Hepatocyte (in vitro differentiated cells): ENCODE data around the gene CENPU. TPM values are rescaled to one million over a fixed set of nuclear protein-coding genes. Genes with fewer than 3 reads are reported as not detected.

Experiments
- DNase-seq: peaks from one replicate; pipeline ENCODE4 v3.0.0-alpha.2; 2016; ENCODE audit warnings: low spot score
- H2AFZ ChIP-seq: fragments of 200-600 bp; sonication (generic); 2 replicates; pipeline ENCODE4 v1.6.0; 2016; ENCODE audit warnings: antibody characterized with exemption, mild to moderate bottlenecking
- H3K27ac ChIP-seq: fragments of 200-600 bp; sonication (generic); 2 replicates; pipeline ENCODE4 v1.5.1; 2016; ENCODE audit warnings: mild to moderate bottlenecking
- H3K27me3 ChIP-seq: fragments of 200-600 bp; sonication (generic); 2 replicates; pipeline ENCODE4 v1.6.1; 2016
- H3K36me3 ChIP-seq: fragments of 200-600 bp; sonication (generic); replicated peaks from 2 replicates; pipeline ENCODE4 v1.5.1; 2016; ENCODE audit warnings: low read depth; ENCODE audit not compliant: insufficient read depth
- H3K4me1 ChIP-seq: fragments of 200-600 bp; sonication (generic); 2 replicates; pipeline ENCODE4 v1.5.1; 2016; ENCODE audit warnings: mild to moderate bottlenecking, moderate library complexity; ENCODE audit not compliant: insufficient read depth
- H3K4me2 ChIP-seq: fragments of 200-600 bp; sonication (generic); 2 replicates; pipeline ENCODE4 v1.6.0; 2016
- H3K4me3 ChIP-seq: fragments of 200-600 bp; sonication (generic); 2 replicates; pipeline ENCODE4 v1.5.1; 2016; ENCODE audit warnings: mild to moderate bottlenecking
- H3K79me2 ChIP-seq: fragments of 200-600 bp; sonication (generic); 2 replicates; pipeline ENCODE4 v1.6.0; 2017; ENCODE audit warnings: mild to moderate bottlenecking
- H3K9me2 ChIP-seq: fragments of 200-600 bp; sonication (generic); replicated peaks from 2 replicates; pipeline ENCODE4 v1.6.0; 2017; ENCODE audit warnings: mild to moderate bottlenecking; ENCODE audit not compliant: insufficient read depth
- H3K9me3 ChIP-seq: fragments of 200-600 bp; sonication (generic); 2 replicates; pipeline ENCODE4 v1.5.1; 2016; ENCODE audit warnings: low read depth, mild to moderate bottlenecking
- H4K20me1 ChIP-seq: fragments of 200-600 bp; sonication (generic); 2 replicates; pipeline ENCODE4 v1.6.0; 2016; ENCODE audit warnings: mild to moderate bottlenecking; ENCODE audit not compliant: insufficient read depth, poor library complexity, severe bottlenecking
- CTCF ChIP-seq: fragments of 200-600 bp; sonication (generic); IDR thresholded peaks from 2 replicates; pipeline ENCODE4 v1.5.1; 2016; ENCODE audit warnings: antibody characterized with exemption, mild to moderate bottlenecking; ENCODE audit not compliant: poor library complexity
- EZH2 ChIP-seq: fragments of 200-600 bp; sonication (generic); IDR thresholded peaks from 2 replicates; pipeline ENCODE4 v1.6.1; 2016; ENCODE audit warnings: antibody characterized with exemption, mild to moderate bottlenecking, borderline replicate concordance
- EZH2phosphoT487 ChIP-seq: fragments of 200-600 bp; sonication (generic); IDR thresholded peaks from one replicate; pipeline ENCODE4 v1.6.1; 2018; ENCODE audit warnings: antibody characterized with exemption, mild to moderate bottlenecking, low read depth, moderate library complexity; ENCODE audit not compliant: unreplicated experiment, severe bottlenecking
- WGBS: methylation state at CpG from one replicate; pipeline ENCODE4 v1.1.6; 2016; ENCODE audit warnings: low lambda C conversion rate; ENCODE audit errors: missing lambda C conversion rate; 5-methylcytosine and 5-hydroxymethylcytosine counted together
- polyA plus RNA-seq: library from polyadenylated mRNA; unstranded; fragments of >200 nt; fragmentation: Nextera tagmentation; extraction: Ambion mirVana; gene quantifications from 2 replicates; pipeline ENCODE4 v1.2.1, GENCODE V29; 2016
- total RNA-seq: library from RNA; depleted of rRNA; stranded (reverse); fragments of >200 nt; gene quantifications from 2 replicates; pipeline ENCODE4 v1.2.3, GENCODE V29; 2014

The CENPU gene
- total and polyA plus RNA-seq, 2 experiments from 2014 or later = 7.8 to 10.0 TPM

GRCh38 chr4:184684491-184685189 lies 49.3 kb downstream of the CENPU start:
- no peaks in the 10 kb centered on the region for H3K36me3 ChIP-seq
- 84% methylated on average over 5 of the region's 5 CpGs for WGBS
- no peak for DNase-seq

GRCh38 chr4:184681916-184682315 lies 52.0 kb downstream of the CENPU start:
- Histone ChIP-seq H3K27ac (no peak overlapping the region), H4K20me1 (no peaks in the 10 kb centered on the region), H3K27me3 (no peaks in the 10 kb centered on the region), H3K4me3 (no peak overlapping the region), H3K36me3 (no peaks in the 10 kb centered on the region), H3K9me3 (no peaks in the 10 kb centered on the region), H3K9me2 (no peaks in the 10 kb centered on the region), H3K4me1 (no peaks in the 10 kb centered on the region), H2AFZ (no peak overlapping the region), H3K79me2 (no peaks in the 10 kb centered on the region), H3K4me2 (no peak overlapping the region)
- TF ChIP-seq EZH2 (no peak), CTCF (no peak), EZH2phosphoT487 (no peak)
- DNase-seq = no peak
- WGBS = 100% methylated on average over 1 of the region's 1 CpG

More at GRCh38 chr4:184684491-184685189, 49.3 kb downstream of the CENPU start:
- no peaks in the 10 kb centered on the region for H3K27me3 ChIP-seq
- H3K4me3 ChIP-seq = no peak overlapping the region
- no peaks in the 10 kb centered on the region for H4K20me1 ChIP-seq
- TF ChIP-seq CTCF = no peak
- no peak for TF ChIP-seq EZH2
- no peak for TF ChIP-seq EZH2phosphoT487
- H3K79me2 ChIP-seq = no peaks in the 10 kb centered on the region
- H2AFZ ChIP-seq = no peak overlapping the region
- H3K27ac ChIP-seq = no peak overlapping the region
- no peaks in the 10 kb centered on the region for H3K4me1 ChIP-seq
- H3K4me2 ChIP-seq = no peak overlapping the region
- H3K9me3 ChIP-seq = no peaks in the 10 kb centered on the region
- no peaks in the 10 kb centered on the region for H3K9me2 ChIP-seq

DNA sequence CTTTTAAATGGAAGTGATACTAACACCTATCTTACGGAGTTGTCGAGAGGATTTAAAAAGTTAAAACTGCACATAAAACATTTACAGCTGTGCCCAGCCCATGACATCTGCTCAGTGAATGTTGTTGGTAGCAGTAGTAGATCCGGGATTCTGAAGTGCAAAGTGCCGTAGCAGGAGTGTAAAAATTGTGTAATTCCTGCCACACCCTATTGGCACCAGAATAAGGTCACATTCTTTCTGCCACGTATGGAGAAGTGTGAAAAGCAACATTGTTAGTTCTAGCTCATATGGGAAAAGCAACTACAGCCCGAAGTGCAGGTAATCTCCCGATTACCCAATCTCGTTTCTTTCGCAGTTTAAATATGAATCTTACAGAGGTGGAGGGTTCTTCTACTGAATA lies 53.2 kb downstream of the CENPU start:
- H3K4me3 ChIP-seq = no peak overlapping the region
- 84% methylated on average over 9 of the region's 9 CpGs for WGBS
- no peak for TF ChIP-seq EZH2
- no peak for TF ChIP-seq CTCF
- no peak for TF ChIP-seq EZH2phosphoT487
- DNase-seq = peak; percentile 8
- no peaks in the 10 kb centered on the region for H3K27me3 ChIP-seq
- H3K4me1 ChIP-seq = no peaks in the 10 kb centered on the region
- H3K4me2 ChIP-seq = no peak overlapping the region
- H3K79me2 ChIP-seq = no peaks in the 10 kb centered on the region
- H3K36me3 ChIP-seq = no peaks in the 10 kb centered on the region
- no peak overlapping the region for H2AFZ ChIP-seq
- H3K9me2 ChIP-seq = no peaks in the 10 kb centered on the region
- peak overlapping the region; percentile 27 for H3K27ac ChIP-seq
- no peaks in the 10 kb centered on the region for H3K9me3 ChIP-seq
- no peaks in the 10 kb centered on the region for H4K20me1 ChIP-seq
